B cell (primary cell): ENCODE measurements around the gene C20orf173. TPM values are rescaled to one million over a fixed set of nuclear protein-coding genes. Genes with fewer than 3 reads are reported as not detected.

ENCODE experiments used
- ATAC-seq: fragments of 200-7000 bp; cut with Tn5 transposase; one replicate; pipeline ENCODE4 v1.10.0; 2021; ENCODE audit warnings: low read depth, mild to moderate bottlenecking, moderate number of reproducible peaks, moderate library complexity
- CTCF ChIA-PET: fragments of 350-600 bp; sonication (Branson Sonifier 250); formaldehyde crosslinking; loops from one replicate; lab custom pipeline; 2021; ENCODE audit warnings: antibody characterized with exemption, inconsistent platforms; lab: Charles Lee
- POLR2A ChIA-PET: fragments of 350-600 bp; sonication (Branson Sonifier 250); formaldehyde crosslinking; loops from one replicate; lab custom pipeline; 2021; ENCODE audit warnings: antibody characterized with exemption; lab: Charles Lee
- DNase-seq: peaks from one replicate; pipeline ENCODE4 v3.0.0; 2013
- H2AFZ ChIP-seq: 2 replicates; pipeline ENCODE4 v1.6.1; 2012; ENCODE audit warnings: mild to moderate bottlenecking, low read depth, low read length; ENCODE audit not compliant: insufficient read depth, poor library complexity, severe bottlenecking
- H3K27ac ChIP-seq, 2 donors: 1 replicate in 1 of 2; 2 replicates in 1 of 2; pipeline ENCODE4 v1.5.1; 2012 to 2013; ENCODE audit warnings: low read length in 2 of 2, mild to moderate bottlenecking in 2 of 2, moderate library complexity in 1 of 2
- H3K27me3 ChIP-seq, 4 experiments: fragments of 200-600 bp in 1 of 4; sonication (generic) in 1 of 4; replicated peaks in 1 of 4; 1 replicate in 2 of 4; 2 replicates in 2 of 4; pipeline versions ENCODE4 v1.6.1 to v1.7.0; 2013 to 2016; ENCODE audit warnings: low read length in 3 of 4, mild to moderate bottlenecking in 2 of 4, mixed read lengths in 1 of 4, moderate library complexity in 1 of 4; ENCODE audit not compliant: insufficient read depth in 4 of 4, control insufficient read depth in 3 of 4; ENCODE audit errors: control extremely low read depth in 1 of 4
- H3K36me3 ChIP-seq, 2 experiments: replicated peaks in 1 of 2; 1 replicate in 1 of 2; 2 replicates in 1 of 2; pipeline versions ENCODE4 v1.6.1 to v1.7.1; 2013; ENCODE audit warnings: low read length in 1 of 2; ENCODE audit not compliant: insufficient read depth in 2 of 2, control insufficient read depth in 1 of 2; ENCODE audit errors: control extremely low read depth in 1 of 2, extremely low read depth in 1 of 2
- H3K4me1 ChIP-seq, 2 donors: fragments of 200-600 bp in 1 of 2; sonication (generic) in 1 of 2; 1 replicate in 1 of 2; 2 replicates in 1 of 2; pipeline versions ENCODE4 v1.5.1 to v1.6.1; 2013 to 2017; ENCODE audit warnings: low read length in 2 of 2; ENCODE audit not compliant: control insufficient read depth in 2 of 2, insufficient read depth in 2 of 2
- H3K4me2 ChIP-seq: replicated peaks from 2 replicates; pipeline ENCODE3; 2012; ENCODE audit warnings: mild to moderate bottlenecking, low read depth, low read length; ENCODE audit not compliant: poor library complexity, severe bottlenecking
- H3K4me3 ChIP-seq, 5 experiments: fragments of 200-600 bp in 1 of 5; sonication (generic) in 1 of 5; 1 replicate in 3 of 5; 2 replicates in 2 of 5; pipeline versions ENCODE4 v1.5.1 to v1.7.0; 2011 to 2016; ENCODE audit warnings: low read length in 4 of 5, mild to moderate bottlenecking in 4 of 5, low read depth in 2 of 5, control low read depth in 1 of 5, moderate library complexity in 1 of 5; ENCODE audit not compliant: insufficient read depth in 1 of 5; ENCODE audit errors: control extremely low read depth in 1 of 5, extremely low read depth in 1 of 5
- H3K79me2 ChIP-seq: fragments of 200-600 bp; sonication (generic); one replicate; pipeline ENCODE4 v1.6.0; 2016; ENCODE audit warnings: low read length; ENCODE audit not compliant: control insufficient read depth, insufficient read depth
- H3K9ac ChIP-seq: fragments of 200-600 bp; sonication (generic); 2 replicates; pipeline ENCODE4 v1.6.1; 2017; ENCODE audit warnings: mild to moderate bottlenecking, low read length, moderate library complexity
- H3K9me3 ChIP-seq, 3 donors: one replicate each; pipeline versions ENCODE4 v1.6.1 to v1.7.1; 2013; ENCODE audit warnings: low read length in 2 of 3; ENCODE audit not compliant: control insufficient read depth in 2 of 3, insufficient read depth in 1 of 3; ENCODE audit errors: control extremely low read depth in 1 of 3
- H4K20me1 ChIP-seq: 2 replicates; pipeline ENCODE4 v1.6.0; 2012; ENCODE audit warnings: mild to moderate bottlenecking, low read length; ENCODE audit not compliant: insufficient read depth, control insufficient read depth, poor library complexity, severe bottlenecking
- H3K27ac Mint-ChIP-seq: one replicate; pipeline ENCODE4 v1.8.0; 2021; ENCODE audit warnings: mixed read lengths
- H3K27me3 Mint-ChIP-seq: one replicate; pipeline ENCODE4 v1.8.0; 2021; ENCODE audit warnings: mixed read lengths
- H3K4me1 Mint-ChIP-seq: one replicate; pipeline ENCODE4 v1.8.0; 2021; ENCODE audit warnings: mixed read lengths
- H3K4me3 Mint-ChIP-seq: one replicate; pipeline ENCODE4 v1.8.0; 2021; ENCODE audit warnings: mixed read lengths
- H3K9me3 Mint-ChIP-seq: one replicate; pipeline ENCODE4 v1.8.0; 2022; ENCODE audit warnings: mixed read lengths; ENCODE audit not compliant: insufficient read depth
- EZH2 ChIP-seq: IDR thresholded peaks from 2 replicates; pipeline ENCODE4 v1.6.1; 2012; ENCODE audit warnings: borderline replicate concordance, low read depth, mild to moderate bottlenecking, moderate library complexity, low read length; ENCODE audit not compliant: insufficient read depth, poor library complexity, severe bottlenecking
- WGBS: methylation state at CpG from one replicate; pipeline ENCODE4 v1.1.5; 2013; ENCODE audit warnings: missing lambda C conversion rate; ENCODE audit not compliant: insufficient coverage; 5-methylcytosine and 5-hydroxymethylcytosine counted together
- intact Hi-C: fragments of 100-400 bp; cut with micrococcal nuclease; formaldehyde crosslinking; loops from one replicate; pipeline ENCODE4 v1.10.0; 2022
- polyA plus RNA-seq: library from polyadenylated mRNA; depleted of rRNA; stranded (reverse); fragments of >200 nt; gene quantifications from 2 replicates; pipeline ENCODE4 v1.2.3, GENCODE V29; 2012
- total RNA-seq, 2 donors: library from RNA; stranded (reverse); fragments of 120-200 nt in 1 of 2; gene quantifications; 1 replicate in 1 of 2; 2 replicates in 1 of 2; pipeline versions ENCODE4 v1.2.3 to v1.2.4, GENCODE V29; 2013 to 2022
- TF ChIP-seq, protein P1 (sequence below): fragments of 200-600 bp; IDR thresholded peaks from one replicate; pipeline ENCODE4 v1.8.0; 2022; ENCODE audit warnings: antibody characterized with exemption, mild to moderate bottlenecking

Gene C20orf173
- total and polyA plus RNA-seq, 2 donors (not counting 1 experiment from before 2014, with no cell fraction given) = not detected

DNA sequence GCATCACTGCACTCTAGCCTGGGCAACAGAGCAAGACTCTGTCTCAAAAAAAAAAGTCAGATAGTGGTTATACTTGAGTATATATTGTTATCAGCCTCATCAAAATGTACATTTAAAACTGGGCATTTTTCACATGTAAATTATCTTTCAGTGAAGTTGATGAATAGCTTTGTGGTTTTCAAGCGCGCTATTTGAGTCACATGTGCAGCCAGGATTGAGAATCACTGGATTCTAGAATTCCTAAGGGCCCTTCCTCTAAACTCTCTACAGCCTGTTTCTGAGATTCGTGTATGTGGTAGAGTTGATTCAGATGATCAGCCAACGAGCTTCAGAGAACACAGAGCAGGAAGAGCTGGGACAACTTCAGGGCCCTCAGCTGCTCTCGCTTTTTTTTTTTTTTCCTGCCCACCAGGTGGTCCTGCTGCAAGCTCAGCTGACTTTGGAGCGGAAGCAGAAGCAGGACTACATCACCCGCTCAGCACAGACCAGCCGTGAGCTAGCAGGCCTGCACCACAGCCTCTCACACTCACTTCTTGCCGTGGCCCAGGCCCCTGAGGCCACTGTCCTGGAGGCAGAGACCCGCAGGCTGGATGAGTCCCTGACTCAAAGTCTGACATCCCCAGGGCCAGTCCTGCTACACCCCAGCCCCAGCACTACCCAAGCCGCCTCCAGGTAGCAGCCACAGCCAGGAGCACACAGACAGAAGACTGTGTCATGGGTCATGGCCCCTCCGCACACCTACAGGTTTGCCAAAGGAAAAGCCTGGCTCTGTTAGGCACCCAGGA, 18.3 kb downstream of the C20orf173 start:
- Mint-ChIP-seq H3K27me3 (no peaks in the 10 kb centered on the region), H3K27ac (no peak overlapping the region), H3K4me1 (peaks cover 35% of the 10 kb centered on the region), H3K9me3 (no peaks in the 10 kb centered on the region), H3K4me3 (no peak overlapping the region)
- Histone ChIP-seq H4K20me1 (peaks cover 15% of the 10 kb centered on the region), H3K27me3 (no peaks in the 10 kb centered on the region), H3K4me1 (peaks cover 37 to 39% of the 10 kb centered on the region in 2 donors), H3K4me3 (no peak overlapping the region), H3K36me3 (peaks cover 5 to 85% of the 10 kb centered on the region in 2 experiments), H3K9me3 (no peaks in the 10 kb centered on the region), H3K27ac (no peak overlapping the region), H2AFZ (no peak overlapping the region), H3K79me2 (peaks cover 38% of the 10 kb centered on the region), H3K4me2 (no peak overlapping the region), H3K9ac (no peak overlapping the region)
- TF ChIP-seq, protein P1, sequence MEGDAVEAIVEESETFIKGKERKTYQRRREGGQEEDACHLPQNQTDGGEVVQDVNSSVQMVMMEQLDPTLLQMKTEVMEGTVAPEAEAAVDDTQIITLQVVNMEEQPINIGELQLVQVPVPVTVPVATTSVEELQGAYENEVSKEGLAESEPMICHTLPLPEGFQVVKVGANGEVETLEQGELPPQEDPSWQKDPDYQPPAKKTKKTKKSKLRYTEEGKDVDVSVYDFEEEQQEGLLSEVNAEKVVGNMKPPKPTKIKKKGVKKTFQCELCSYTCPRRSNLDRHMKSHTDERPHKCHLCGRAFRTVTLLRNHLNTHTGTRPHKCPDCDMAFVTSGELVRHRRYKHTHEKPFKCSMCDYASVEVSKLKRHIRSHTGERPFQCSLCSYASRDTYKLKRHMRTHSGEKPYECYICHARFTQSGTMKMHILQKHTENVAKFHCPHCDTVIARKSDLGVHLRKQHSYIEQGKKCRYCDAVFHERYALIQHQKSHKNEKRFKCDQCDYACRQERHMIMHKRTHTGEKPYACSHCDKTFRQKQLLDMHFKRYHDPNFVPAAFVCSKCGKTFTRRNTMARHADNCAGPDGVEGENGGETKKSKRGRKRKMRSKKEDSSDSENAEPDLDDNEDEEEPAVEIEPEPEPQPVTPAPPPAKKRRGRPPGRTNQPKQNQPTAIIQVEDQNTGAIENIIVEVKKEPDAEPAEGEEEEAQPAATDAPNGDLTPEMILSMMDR = no peak
- TF ChIP-seq EZH2 = no peak
- WGBS = 96% methylated on average over 7 of the region's 12 CpGs
- DNase-seq (no peak), ATAC-seq (no peak)
- intact Hi-C loops = no loop called here
- ChIA-PET POLR2A (no interaction called here), CTCF (interaction anchor here (0.7 to 2.3 kb wide), 3 partner anchors 9 to 148 kb away, joined by 5 to 6 read pairs (median 5); no protein-coding TSS in a partner anchor)
